PC-9 (cell line): ENCODE data around the gene PSD2.

Source experiments
- EZH2 ChIP-seq: fragments of 200-600 bp; sonication (generic); IDR thresholded peaks from 2 replicates; pipeline ENCODE4 v1.8.0; 2017; ENCODE audit warnings: antibody characterized with exemption, low read depth
- TF ChIP-seq, protein P1 (sequence below): fragments of 200-600 bp; sonication (generic); conservative IDR thresholded peaks from 2 replicates; pipeline ENCODE4 v1.6.1; 2017; ENCODE audit warnings: mixed run types, antibody characterized with exemption, mild to moderate bottlenecking, moderate library complexity

GRCh38 chr5:139859013-139859412 lies 63.4 kb downstream of the PSD2 start:
- TF ChIP-seq EZH2, result no peak
- TF ChIP-seq, protein P1, sequence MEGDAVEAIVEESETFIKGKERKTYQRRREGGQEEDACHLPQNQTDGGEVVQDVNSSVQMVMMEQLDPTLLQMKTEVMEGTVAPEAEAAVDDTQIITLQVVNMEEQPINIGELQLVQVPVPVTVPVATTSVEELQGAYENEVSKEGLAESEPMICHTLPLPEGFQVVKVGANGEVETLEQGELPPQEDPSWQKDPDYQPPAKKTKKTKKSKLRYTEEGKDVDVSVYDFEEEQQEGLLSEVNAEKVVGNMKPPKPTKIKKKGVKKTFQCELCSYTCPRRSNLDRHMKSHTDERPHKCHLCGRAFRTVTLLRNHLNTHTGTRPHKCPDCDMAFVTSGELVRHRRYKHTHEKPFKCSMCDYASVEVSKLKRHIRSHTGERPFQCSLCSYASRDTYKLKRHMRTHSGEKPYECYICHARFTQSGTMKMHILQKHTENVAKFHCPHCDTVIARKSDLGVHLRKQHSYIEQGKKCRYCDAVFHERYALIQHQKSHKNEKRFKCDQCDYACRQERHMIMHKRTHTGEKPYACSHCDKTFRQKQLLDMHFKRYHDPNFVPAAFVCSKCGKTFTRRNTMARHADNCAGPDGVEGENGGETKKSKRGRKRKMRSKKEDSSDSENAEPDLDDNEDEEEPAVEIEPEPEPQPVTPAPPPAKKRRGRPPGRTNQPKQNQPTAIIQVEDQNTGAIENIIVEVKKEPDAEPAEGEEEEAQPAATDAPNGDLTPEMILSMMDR, result no peak
